Measurements from ENCODE around the gene KCNIP4. TPM values are rescaled to one million over a fixed set of nuclear protein-coding genes. Genes with fewer than 3 reads are reported as not detected.

The KCNIP4 gene
- total RNA-seq, 1 donor from 2014 or later: 0.59 TPM

- H3K4me3 ChIP-seq (ENCODE audit: insufficient read depth, low read depth, low read length): no peak overlapping the region
Measured at GRCh38 chr4:21692241-21692640, 256.3 kb downstream of the KCNIP4 start.

DNA sequence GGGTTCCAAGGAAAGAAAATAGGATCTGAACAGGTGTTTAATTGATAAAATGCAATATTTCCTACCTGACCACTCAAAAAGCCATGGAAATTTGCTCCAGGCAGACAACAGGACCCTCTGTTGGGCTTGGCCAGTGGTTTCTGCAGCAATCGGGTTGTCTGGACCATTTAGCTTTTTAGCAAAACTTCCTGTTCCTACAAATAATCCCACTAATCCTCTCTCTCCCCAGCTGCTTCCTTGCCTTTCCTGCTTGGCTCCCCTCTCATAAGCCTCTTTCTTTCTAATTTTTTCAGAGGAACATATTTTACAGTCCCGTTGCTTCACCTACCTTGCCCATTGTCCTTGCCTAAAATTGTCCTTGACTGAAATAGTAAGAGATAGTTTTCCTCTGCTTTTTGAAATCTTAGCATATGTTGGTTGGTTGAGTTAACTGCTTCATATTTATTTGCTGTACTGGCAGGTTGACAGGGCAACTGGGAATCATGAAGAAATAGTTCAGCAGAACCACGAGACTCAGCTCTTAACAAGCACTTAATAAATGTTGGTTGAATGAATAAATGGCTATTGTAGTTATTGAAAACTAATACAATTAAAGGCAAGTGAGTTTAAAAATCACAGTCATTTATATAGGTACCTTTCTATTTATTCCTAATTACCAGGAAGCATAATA is 259.8 kb downstream of the KCNIP4 start:
- TF ChIP-seq EZH2 (IDR thresholded peaks at IDR 0.05; ENCODE audit: insufficient read depth, low read length) (no peak), CTCF (IDR thresholded peaks at IDR 0.05; ENCODE audit: insufficient read depth, low read depth, low read length) (no peak)
- no peaks in the 10 kb centered on the region for H3K4me1 Mint-ChIP-seq (ENCODE audit: low read depth, unreplicated experiment)
- H3K27me3 ChIP-seq (ENCODE audit: insufficient read depth, low read length): no peaks in the 10 kb centered on the region
- FAIRE-seq (no peak), DNase-seq (ENCODE audit: low read depth) (no peak)
- peaks cover 4% of the 10 kb centered on the region for H3K9me3 Mint-ChIP-seq (ENCODE audit: unreplicated experiment)
- no peaks in the 10 kb centered on the region for H3K36me3 Mint-ChIP-seq (ENCODE audit: low read depth, unreplicated experiment)
- H3K79me2 ChIP-seq (ENCODE audit: insufficient read depth, low read length): no peaks in the 10 kb centered on the region
- no peak overlapping the region for H3K4me2 ChIP-seq (ENCODE audit: low read length)
- no peaks in the 10 kb centered on the region for H3K36me3 ChIP-seq (ENCODE audit: insufficient read depth, low read length)
- no peak overlapping the region for H3K27ac ChIP-seq (ENCODE audit: low read depth, low read length)
- no peaks in the 10 kb centered on the region for H3K9me3 ChIP-seq (ENCODE audit: insufficient read depth, low read depth, low read length)
- H2AFZ ChIP-seq (ENCODE audit: low read depth, low read length): no peak overlapping the region
- no peaks in the 10 kb centered on the region for H3K4me1 ChIP-seq (ENCODE audit: insufficient read depth, low read length)
- H3K4me3 ChIP-seq (ENCODE audit: insufficient read depth, low read depth, low read length): no peak overlapping the region
- H3K4me3 Mint-ChIP-seq (ENCODE audit: unreplicated experiment): no peak overlapping the region
- H3K9ac ChIP-seq (ENCODE audit: low read length): no peak overlapping the region
- no peaks in the 10 kb centered on the region for H4K20me1 ChIP-seq (ENCODE audit: insufficient read depth, low read length)
- H3K27ac Mint-ChIP-seq (ENCODE audit: unreplicated experiment): no peak overlapping the region
- no peaks in the 10 kb centered on the region for H3K27me3 Mint-ChIP-seq (ENCODE audit: low read depth, unreplicated experiment)

More at GRCh38 chr4:21692241-21692640, 256.3 kb downstream of the KCNIP4 start:
- no peak for DNase-seq (ENCODE audit: low read depth)
- Mint-ChIP-seq H3K27ac (ENCODE audit: unreplicated experiment) (no peak overlapping the region), H3K36me3 (ENCODE audit: low read depth, unreplicated experiment) (no peaks in the 10 kb centered on the region), H3K4me3 (ENCODE audit: unreplicated experiment) (no peak overlapping the region), H3K4me1 (ENCODE audit: low read depth, unreplicated experiment) (no peaks in the 10 kb centered on the region), H3K9me3 (ENCODE audit: unreplicated experiment) (peaks cover 4% of the 10 kb centered on the region), H3K27me3 (ENCODE audit: low read depth, unreplicated experiment) (no peaks in the 10 kb centered on the region)
- no peak for TF ChIP-seq EZH2 (IDR thresholded peaks at IDR 0.05; ENCODE audit: insufficient read depth, low read length)
- H3K4me1 ChIP-seq (ENCODE audit: insufficient read depth, low read length): no peaks in the 10 kb centered on the region
- FAIRE-seq: no peak
- no peaks in the 10 kb centered on the region for H3K27me3 ChIP-seq (ENCODE audit: insufficient read depth, low read length)
- H3K36me3 ChIP-seq (ENCODE audit: insufficient read depth, low read length): no peaks in the 10 kb centered on the region
- no peaks in the 10 kb centered on the region for H4K20me1 ChIP-seq (ENCODE audit: insufficient read depth, low read length)
- H3K9ac ChIP-seq (ENCODE audit: low read length): no peak overlapping the region
- no peak overlapping the region for H3K27ac ChIP-seq (ENCODE audit: low read depth, low read length)
- H3K4me2 ChIP-seq (ENCODE audit: low read length): no peak overlapping the region
- no peaks in the 10 kb centered on the region for H3K9me3 ChIP-seq (ENCODE audit: insufficient read depth, low read depth, low read length)
- no peak overlapping the region for H2AFZ ChIP-seq (ENCODE audit: low read depth, low read length)
- no peaks in the 10 kb centered on the region for H3K79me2 ChIP-seq (ENCODE audit: insufficient read depth, low read length)

DNA sequence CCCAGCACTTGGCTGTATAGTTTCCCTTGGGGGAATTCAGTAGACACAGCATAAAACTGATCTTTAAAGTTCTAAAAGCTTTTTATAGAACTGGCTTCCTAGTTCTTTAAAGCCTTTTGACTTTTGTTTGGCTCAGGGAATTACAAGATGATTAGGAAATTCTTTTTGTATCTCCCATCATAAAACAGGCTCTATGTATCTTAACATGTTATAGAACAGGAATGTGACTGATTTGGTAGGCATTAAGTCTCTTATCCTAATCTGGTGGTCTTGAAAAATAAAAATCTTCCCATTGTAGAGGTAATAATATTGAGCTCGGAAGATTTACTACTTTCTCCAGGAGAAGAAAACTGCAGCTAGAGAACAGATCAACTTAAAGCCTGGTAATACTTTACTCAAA is 262.7 kb downstream of the KCNIP4 start:
- Histone ChIP-seq H4K20me1 (ENCODE audit: insufficient read depth, low read length) (no peaks in the 10 kb centered on the region), H3K4me1 (ENCODE audit: insufficient read depth, low read length) (no peaks in the 10 kb centered on the region), H3K36me3 (ENCODE audit: insufficient read depth, low read length) (no peaks in the 10 kb centered on the region), H3K4me3 (ENCODE audit: insufficient read depth, low read depth, low read length) (no peak overlapping the region), H3K27ac (ENCODE audit: low read depth, low read length) (no peak overlapping the region), H3K27me3 (ENCODE audit: insufficient read depth, low read length) (no peaks in the 10 kb centered on the region), H3K9me3 (ENCODE audit: insufficient read depth, low read depth, low read length) (no peaks in the 10 kb centered on the region), H2AFZ (ENCODE audit: low read depth, low read length) (no peak overlapping the region), H3K9ac (ENCODE audit: low read length) (no peak overlapping the region), H3K79me2 (ENCODE audit: insufficient read depth, low read length) (no peaks in the 10 kb centered on the region), H3K4me2 (ENCODE audit: low read length) (no peak overlapping the region)
- Mint-ChIP-seq H3K4me1 (ENCODE audit: low read depth, unreplicated experiment) (no peaks in the 10 kb centered on the region), H3K9me3 (ENCODE audit: unreplicated experiment) (peaks cover 4% of the 10 kb centered on the region), H3K27ac (ENCODE audit: unreplicated experiment) (no peak overlapping the region), H3K27me3 (ENCODE audit: low read depth, unreplicated experiment) (no peaks in the 10 kb centered on the region), H3K4me3 (ENCODE audit: unreplicated experiment) (no peak overlapping the region), H3K36me3 (ENCODE audit: low read depth, unreplicated experiment) (no peaks in the 10 kb centered on the region)
- no peak for TF ChIP-seq CTCF (IDR thresholded peaks at IDR 0.05; ENCODE audit: insufficient read depth, low read depth, low read length)
- TF ChIP-seq EZH2 (IDR thresholded peaks at IDR 0.05; ENCODE audit: insufficient read depth, low read length): no peak
- no peak for DNase-seq (ENCODE audit: low read depth)
- FAIRE-seq: no peak
